ENCODE results near the gene CKB. TPM values are rescaled to one million over a fixed set of nuclear protein-coding genes. Genes with fewer than 3 reads are reported as not detected.
"Not testable (repeated sequence)": the region's sequence is repeated elsewhere in the genome, so short reads cannot be mapped to it uniquely, and the experiment has no call there.

The CKB gene
- total RNA-seq, 2 donors from 2014 or later = 7.0 to 8.0 TPM

DNA sequence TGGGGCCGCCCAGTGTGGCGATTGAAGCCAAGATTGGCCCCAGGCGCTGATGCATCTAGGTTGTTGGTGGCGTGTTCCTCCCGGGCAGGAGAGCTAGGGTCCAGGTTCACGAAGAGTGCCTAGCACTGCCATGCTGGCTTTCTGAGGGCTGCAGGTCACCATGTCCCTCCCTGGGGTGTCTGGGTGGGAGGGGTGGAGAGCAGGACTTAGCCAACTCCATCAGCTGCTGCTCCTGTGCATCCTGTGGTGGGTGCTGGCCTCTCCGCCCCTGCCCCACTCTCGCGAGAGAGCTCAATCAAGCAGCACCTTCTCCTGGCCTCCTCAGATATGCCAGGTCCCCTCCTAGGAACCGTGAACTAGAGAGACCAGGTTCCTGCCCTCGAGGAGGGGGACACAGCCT is 8.2 kb upstream of the CKB start:
- H3K27ac Mint-ChIP-seq = peak overlapping the region; percentile 88
- ATAC-seq = no peak
- H3K36me3 Mint-ChIP-seq (ENCODE audit: low read depth) = no peaks in the 10 kb centered on the region
- no peak for DNase-seq
- peak overlapping the region; percentile 28 for H3K4me3 Mint-ChIP-seq
- no peaks in the 10 kb centered on the region for H3K27me3 Mint-ChIP-seq
- H3K4me1 Mint-ChIP-seq = peaks cover 34% of the 10 kb centered on the region
- no peaks in the 10 kb centered on the region for H3K9me3 ChIP-seq (ENCODE audit: control insufficient read depth, low read length, poor library complexity, severe bottlenecking)

DNA sequence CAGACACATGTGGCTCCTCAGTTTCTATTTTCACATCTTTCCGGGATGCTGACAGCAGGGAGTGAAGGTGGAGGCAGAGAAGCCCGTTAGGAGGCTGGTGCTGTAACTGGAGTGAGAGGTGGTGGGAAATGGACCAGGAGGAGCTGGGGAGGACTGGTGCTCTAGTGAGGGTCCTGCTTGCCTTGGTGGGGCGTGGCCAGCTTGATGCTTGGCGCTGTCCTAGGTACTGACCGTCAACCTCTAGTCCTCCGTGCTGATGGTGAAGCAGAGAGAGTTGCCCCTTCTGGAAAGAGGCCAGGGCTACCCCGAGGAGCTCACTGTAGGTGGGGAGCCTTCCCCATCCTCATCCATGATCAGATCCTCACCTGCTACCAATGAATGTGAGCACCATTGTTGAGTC is 7.8 kb upstream of the CKB start:
- DNase-seq = no peak
- peak overlapping the region; percentile 95 for H3K4me3 Mint-ChIP-seq
- H3K27me3 Mint-ChIP-seq = no peaks in the 10 kb centered on the region
- peaks cover 35% of the 10 kb centered on the region for H3K4me1 Mint-ChIP-seq
- H3K36me3 Mint-ChIP-seq (ENCODE audit: low read depth) = no peaks in the 10 kb centered on the region
- H3K9me3 ChIP-seq (ENCODE audit: control insufficient read depth, low read length, poor library complexity, severe bottlenecking) = no peaks in the 10 kb centered on the region
- ATAC-seq = no peak
- peak overlapping the region; percentile 88 for H3K27ac Mint-ChIP-seq

DNA sequence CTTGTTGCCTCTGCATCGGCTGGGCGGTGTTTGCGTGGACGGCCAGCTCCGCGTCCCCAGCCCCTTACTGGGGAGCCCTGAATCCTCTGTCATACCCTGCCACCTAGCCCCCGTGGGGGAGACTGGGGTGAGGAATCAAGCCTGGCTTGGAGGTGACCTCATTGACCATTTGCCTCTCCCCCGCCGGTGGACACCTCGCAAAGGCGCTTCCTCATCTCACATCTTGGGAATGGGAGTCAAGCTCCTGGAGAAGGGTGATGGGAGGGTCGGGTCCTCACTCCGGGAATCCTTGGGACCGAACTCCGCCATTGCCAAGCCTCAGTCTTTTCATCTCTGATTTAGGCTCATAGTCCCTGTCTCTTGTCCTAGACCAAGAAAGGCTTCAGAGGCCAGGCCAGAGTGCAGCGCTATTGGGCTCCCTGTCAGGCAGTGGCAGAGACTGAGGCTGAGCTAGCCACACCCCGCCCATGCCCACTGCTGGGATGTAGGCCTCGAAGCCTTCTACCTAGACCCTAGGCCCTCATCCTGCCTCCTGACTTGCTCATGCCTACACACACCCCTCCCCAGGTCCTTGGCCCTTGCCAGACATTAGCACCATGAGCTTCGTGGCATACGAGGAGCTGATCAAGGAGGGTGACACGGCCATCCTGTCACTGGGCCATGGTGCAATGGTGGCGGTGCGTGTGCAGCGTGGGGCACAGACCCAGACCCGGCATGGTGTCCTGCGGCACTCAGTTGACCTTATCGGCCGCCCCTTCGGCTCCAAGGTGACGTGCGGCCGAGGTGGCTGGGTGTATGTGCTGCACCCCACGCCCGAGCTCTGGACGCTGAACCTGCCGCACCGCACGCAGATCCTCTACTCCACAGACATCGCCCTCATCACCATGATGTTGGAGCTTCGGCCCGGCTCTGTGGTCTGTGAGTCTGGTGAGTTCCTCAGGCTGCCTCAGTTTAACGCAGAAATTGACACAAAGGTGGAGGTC is 7.0 kb upstream of the CKB start:
- DNase-seq (no peak), ATAC-seq (no peak)
- H3K9me3 ChIP-seq (ENCODE audit: control insufficient read depth, low read length, poor library complexity, severe bottlenecking) = no peaks in the 10 kb centered on the region
- peak overlapping the region; percentile 95 for H3K4me3 Mint-ChIP-seq
- peaks cover 35% of the 10 kb centered on the region for H3K4me1 Mint-ChIP-seq
- peak overlapping the region; percentile 88 for H3K27ac Mint-ChIP-seq
- H3K36me3 Mint-ChIP-seq (ENCODE audit: low read depth) = no peaks in the 10 kb centered on the region
- H3K27me3 Mint-ChIP-seq = no peaks in the 10 kb centered on the region

DNA sequence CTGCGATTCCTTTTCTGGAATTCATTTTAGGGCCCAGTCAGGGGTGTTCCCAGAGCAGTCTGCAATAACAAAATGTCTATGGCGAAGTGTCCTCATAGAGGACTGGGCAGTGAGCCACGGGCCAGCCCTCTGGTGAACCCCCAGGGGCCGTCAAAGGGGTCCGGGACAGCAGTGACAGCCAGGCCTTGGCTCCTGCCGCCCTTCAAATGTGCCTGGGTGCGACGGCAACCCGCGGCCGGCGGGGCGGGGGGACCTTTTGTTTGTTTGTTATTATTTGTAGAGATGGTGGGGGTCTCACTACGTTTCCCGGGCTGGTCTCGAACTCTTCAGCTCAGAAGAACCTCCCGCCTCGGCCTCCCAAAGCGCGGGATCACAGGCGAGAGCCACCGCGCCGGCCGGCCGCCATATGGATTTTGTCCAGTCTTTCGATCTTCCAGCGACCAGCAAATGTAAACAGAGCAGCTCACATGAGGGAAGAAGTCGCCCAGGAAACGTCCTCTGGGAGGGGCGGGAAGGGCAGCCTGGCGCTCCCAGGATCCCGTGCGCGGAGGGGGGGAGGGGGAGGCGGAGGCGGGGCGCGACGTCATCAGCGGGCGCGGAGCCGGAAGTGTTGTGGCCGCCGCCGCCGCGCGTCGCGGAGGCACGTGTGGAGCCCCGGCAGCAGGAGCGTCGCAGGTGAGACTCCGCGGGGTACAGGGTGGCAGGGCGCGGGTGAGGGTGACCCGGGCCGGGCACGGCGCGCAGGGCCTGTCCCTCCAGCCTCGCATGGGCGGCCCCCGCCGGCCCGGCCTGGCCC is 6.2 kb upstream of the CKB start, which contains the start of gene TRMT61A:
Gene TRMT61A (plus strand): TSS at position 610 of the 796 bp plus-strand sequence. CDS start 783 bp downstream, outside the sequence.
- peak within 1 kb of the TSS; percentile 88 for H3K27ac Mint-ChIP-seq
- DNase-seq (peak; percentile 62 to 77 (median 75)), ATAC-seq (peak; percentile 90)
- peaks cover 35% of the 10 kb centered on the region for H3K4me1 Mint-ChIP-seq
- peak within 1 kb of the TSS; percentile 95 for H3K4me3 Mint-ChIP-seq
- no peaks in the 10 kb centered on the region for H3K36me3 Mint-ChIP-seq (ENCODE audit: low read depth)
- no peaks in the 10 kb centered on the region for H3K27me3 Mint-ChIP-seq
- H3K9me3 ChIP-seq (ENCODE audit: control insufficient read depth, low read length, poor library complexity, severe bottlenecking) = no peaks in the 10 kb centered on the region

DNA sequence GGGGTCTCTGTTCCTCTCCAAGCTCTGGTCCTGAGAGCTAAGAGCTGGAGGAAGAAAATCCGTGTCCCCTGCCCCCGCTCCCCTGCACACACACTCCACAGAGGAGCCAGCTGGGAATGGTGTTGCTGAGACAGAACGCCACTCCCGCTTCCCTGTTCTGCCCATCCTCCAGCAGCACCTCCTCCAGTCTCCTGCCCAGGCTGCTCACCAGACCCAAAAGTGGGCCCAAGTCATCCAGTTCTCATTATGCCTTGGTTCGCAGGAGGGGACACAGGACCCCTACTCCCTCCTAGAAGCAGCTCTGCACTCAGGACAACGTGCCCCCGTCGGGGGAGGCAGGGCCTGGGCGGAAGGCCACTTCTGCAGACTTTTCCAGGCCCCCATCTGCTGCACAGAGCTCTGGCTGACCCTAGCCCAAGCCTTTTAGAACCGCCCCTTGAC is 5.5 kb upstream of the CKB start:
- DNase-seq (no peak), ATAC-seq (no peak)
- peak overlapping the region; percentile 95 for H3K4me3 Mint-ChIP-seq
- H3K9me3 ChIP-seq (ENCODE audit: control insufficient read depth, low read length, poor library complexity, severe bottlenecking) = no peaks in the 10 kb centered on the region
- H3K27me3 Mint-ChIP-seq = no peaks in the 10 kb centered on the region
- H3K4me1 Mint-ChIP-seq = peaks cover 35% of the 10 kb centered on the region
- H3K36me3 Mint-ChIP-seq (ENCODE audit: low read depth) = no peaks in the 10 kb centered on the region
- H3K27ac Mint-ChIP-seq = peak overlapping the region; percentile 88

DNA sequence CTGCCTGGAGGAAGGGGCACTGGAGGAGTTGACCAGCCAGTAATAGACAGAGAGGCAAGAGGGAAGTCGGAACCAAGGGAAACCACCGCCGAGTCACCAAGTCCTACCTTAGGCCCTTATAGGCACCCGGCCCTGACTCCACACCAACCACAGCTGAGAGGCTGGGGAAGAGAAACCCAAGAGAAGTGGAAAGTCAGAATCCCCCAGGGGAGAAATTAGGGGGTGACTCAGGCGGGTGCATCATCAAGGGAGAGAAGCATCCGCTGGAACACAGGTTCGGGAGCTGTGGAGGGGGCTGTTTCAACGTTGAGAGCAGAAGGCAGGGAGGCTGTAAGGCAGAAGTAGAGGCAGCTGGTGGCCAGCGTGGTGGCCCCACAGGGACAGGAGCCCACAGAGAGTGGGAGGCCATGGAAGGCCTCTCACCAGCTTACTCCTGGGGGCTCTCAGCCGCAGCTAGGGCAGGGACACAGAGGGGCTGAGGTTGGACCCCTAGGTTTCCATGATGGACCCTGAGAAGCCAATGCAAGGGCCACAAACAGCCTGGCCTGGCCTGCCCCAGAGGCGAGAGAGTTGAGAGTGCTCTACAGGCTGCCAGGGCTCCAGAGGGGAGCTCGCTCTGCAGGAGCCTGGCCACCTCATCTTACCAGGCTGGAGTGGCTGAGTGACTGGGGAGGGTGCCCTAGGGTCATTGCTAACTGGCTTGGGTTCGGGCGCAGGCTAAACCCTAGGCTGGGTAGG is 4.9 kb upstream of the CKB start:
- DNase-seq = no peak
- Mint-ChIP-seq H3K36me3 (ENCODE audit: low read depth) (no peaks in the 10 kb centered on the region), H3K4me3 (peak overlapping the region; percentile 95), H3K27ac (peak overlapping the region; percentile 88), H3K27me3 (no peaks in the 10 kb centered on the region), H3K4me1 (peaks cover 35% of the 10 kb centered on the region)
- peak; percentile 26 for ATAC-seq
- no peaks in the 10 kb centered on the region for H3K9me3 ChIP-seq (ENCODE audit: control insufficient read depth, low read length, poor library complexity, severe bottlenecking)

DNA sequence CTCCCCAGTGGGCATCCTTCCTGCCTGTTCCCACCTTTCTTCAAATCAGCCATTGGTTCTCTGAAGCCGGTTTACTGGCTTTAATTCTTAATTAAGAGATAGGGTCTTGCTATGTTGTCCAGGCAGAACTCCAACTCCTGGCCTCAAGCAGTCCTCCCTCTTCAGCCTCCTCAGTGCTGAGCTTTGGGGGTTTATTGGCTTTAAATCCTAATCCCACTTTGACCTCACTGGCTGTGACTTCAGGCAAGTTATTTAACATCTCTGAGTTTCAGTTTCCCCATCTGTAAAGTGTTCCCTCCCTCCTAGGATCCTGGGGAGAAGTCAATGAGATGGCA is 4.3 kb upstream of the CKB start:
- no peak for DNase-seq
- Mint-ChIP-seq H3K27ac (peak overlapping the region; percentile 88), H3K36me3 (ENCODE audit: low read depth) (no peaks in the 10 kb centered on the region), H3K27me3 (no peaks in the 10 kb centered on the region), H3K4me1 (peaks cover 35% of the 10 kb centered on the region), H3K4me3 (peak overlapping the region; percentile 76)
- no peak for ATAC-seq
- H3K9me3 ChIP-seq (ENCODE audit: control insufficient read depth, low read length, poor library complexity, severe bottlenecking) = no peaks in the 10 kb centered on the region

DNA sequence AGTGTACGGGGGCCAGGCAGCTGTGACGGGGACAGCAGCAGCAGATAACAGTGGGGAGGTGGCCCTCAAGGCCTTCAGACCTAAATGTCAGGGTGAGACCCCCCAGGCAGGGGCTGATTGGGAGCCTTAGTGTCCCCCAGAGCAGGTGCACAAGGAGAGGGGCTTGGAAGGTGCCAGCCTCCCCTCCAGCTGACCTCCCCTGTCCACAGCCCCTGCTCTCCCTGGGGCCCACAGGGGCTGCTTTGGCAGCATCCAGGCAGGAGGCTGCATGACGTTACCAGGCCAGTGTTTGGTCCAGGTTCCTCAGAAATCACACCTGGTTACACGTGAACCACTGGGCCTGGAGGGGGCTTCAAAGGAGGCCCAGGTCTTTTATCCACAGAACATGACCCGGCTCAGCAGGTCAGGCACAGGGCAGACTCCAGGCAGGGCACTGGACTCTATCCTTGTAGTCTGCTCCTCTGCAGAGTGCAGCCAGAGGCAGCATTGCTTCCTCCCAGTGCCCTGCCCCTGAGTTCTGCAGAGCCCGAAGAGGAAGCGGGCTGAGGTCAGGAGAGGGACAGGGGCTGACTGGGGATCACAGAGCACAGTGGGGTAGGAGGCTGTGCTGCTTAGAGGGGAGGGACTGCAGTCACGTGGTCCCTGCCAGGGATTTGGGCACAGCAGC is 3.8 kb upstream of the CKB start:
- Mint-ChIP-seq H3K4me1 (peaks cover 32% of the 10 kb centered on the region), H3K4me3 (no peak overlapping the region), H3K27me3 (no peaks in the 10 kb centered on the region), H3K36me3 (ENCODE audit: low read depth) (no peaks in the 10 kb centered on the region), H3K27ac (peak overlapping the region; percentile 88)
- ATAC-seq = no peak
- no peak for DNase-seq
- H3K9me3 ChIP-seq (ENCODE audit: control insufficient read depth, low read length, poor library complexity, severe bottlenecking) = no peaks in the 10 kb centered on the region

DNA sequence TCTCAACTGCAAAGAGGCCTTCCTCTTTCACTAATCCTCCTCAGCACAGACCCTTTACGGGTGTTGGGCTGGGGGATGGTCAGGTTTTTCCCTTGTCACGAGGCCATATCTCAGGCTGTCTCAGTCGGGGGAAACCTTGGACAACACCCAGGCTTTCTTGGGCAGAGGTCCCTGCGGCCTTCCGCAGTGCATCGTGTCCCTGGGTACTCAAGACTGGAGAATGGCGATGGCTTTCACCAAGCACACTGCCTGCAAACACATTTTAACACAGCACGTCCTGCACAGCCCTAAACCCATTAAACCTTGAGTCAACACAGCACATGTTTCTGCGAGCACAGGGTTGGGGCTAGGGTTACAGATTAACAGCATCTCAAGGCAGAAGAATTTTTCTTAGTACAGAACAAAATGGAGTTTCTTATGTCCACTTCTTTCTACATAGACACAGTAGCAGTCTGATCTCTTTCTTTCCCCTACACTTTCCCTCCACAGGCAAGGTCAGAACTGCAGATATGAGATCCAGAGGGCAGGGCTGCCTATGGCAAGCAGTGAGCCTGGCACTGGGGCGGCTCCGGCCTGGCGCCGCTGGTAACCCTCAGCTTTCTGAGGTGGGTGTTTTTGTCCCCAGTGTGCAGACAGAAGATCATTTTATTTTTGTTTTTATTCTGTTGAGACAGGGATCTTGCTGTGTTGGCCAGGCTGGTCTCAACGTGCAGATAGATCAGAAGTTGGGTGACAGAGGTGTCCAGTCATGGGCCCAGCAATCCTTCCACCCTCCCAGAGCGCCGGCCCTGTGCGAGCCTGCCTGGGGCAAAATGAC is 3.0 kb upstream of the CKB start:
- not testable (repeated sequence) for H3K36me3 Mint-ChIP-seq (ENCODE audit: low read depth); H3K4me3 Mint-ChIP-seq; DNase-seq; H3K9me3 ChIP-seq (ENCODE audit: control insufficient read depth, low read length, poor library complexity, severe bottlenecking); H3K27me3 Mint-ChIP-seq; ATAC-seq
- H3K4me1 Mint-ChIP-seq = peaks cover 28% of the 10 kb centered on the region
- H3K27ac Mint-ChIP-seq = peak overlapping the region; percentile 6

DNA sequence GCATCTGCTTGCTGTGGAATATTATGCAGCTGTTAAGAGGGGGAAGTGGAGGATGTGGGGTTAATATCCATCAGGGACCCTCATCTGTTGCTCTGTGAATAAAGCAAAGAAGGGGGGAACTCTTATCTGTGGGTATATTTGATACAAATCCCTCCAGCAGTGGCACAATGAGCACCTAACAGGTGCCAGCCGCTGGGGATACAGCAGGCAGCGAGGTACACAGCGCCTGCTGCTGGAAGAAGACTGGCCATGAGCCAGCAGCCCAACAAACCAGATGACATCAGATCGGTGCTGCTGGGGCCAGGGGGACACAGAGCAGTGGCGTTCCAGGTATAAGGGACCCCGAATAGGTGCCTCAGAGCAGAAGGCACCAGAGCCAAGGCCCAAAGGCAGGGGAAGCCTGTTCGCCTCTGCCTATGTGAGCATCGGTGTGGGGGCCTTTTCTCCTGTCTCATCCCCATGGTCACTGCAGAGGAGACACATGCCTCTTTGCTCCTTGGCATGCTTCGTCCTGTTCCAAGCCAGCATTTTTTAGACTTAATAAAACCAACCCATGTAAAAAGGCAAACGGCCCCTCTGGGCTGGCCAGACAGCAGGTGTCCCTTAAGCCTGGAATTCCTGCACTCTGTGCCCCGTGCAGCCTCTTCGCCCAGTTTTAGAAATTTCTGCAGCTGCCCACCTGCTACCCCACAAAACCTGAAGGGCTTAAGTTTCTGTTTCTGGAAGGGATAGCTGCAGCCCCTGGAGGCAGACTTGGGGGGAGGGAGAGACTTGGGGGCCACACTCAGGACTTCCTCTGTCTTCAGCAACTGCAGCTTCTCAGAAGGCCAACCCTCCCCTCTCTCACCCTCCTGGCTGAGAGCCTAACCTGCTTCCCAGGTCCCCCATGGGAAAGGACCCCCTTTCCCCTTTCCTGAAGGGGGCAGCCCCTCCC is 1.6 kb upstream of the CKB start:
- ATAC-seq = no peak
- Mint-ChIP-seq H3K4me1 (peaks cover 20% of the 10 kb centered on the region), H3K27ac (no peak overlapping the region), H3K27me3 (no peaks in the 10 kb centered on the region), H3K36me3 (ENCODE audit: low read depth) (no peaks in the 10 kb centered on the region), H3K4me3 (no peak overlapping the region)
- no peak for DNase-seq
- H3K9me3 ChIP-seq (ENCODE audit: control insufficient read depth, low read length, poor library complexity, severe bottlenecking) = no peaks in the 10 kb centered on the region

DNA sequence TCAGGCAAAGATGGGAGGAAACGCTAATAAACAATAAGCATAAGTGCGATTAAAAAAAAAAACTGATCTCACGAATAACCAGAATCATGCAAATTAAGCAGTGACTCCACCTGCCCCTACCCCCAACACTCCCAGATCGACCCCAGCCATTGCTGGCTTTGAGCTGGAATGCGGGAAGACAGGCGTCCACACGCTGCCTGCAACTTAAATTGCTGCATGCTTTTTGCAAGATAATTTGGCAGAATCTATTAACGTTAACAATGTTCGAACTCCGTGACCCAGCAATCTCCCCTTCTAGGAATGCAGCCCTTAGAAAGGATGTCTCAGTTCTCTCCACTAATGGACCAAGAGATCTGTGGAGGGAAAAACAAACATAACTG is 935 bp upstream of the CKB start:
- peaks cover 20% of the 10 kb centered on the region for H3K4me1 Mint-ChIP-seq
- ATAC-seq = no peak
- H3K27me3 Mint-ChIP-seq = no peaks in the 10 kb centered on the region
- H3K9me3 ChIP-seq (ENCODE audit: control insufficient read depth, low read length, poor library complexity, severe bottlenecking) = no peaks in the 10 kb centered on the region
- no peaks in the 10 kb centered on the region for H3K36me3 Mint-ChIP-seq (ENCODE audit: low read depth)
- DNase-seq = no peak
- H3K27ac Mint-ChIP-seq = no peak overlapping the region
- H3K4me3 Mint-ChIP-seq = peak overlapping the region; percentile 49

All from T-helper 17 cell (primary cell).